Activated CD4-positive, alpha-beta T cell treated with anti-CD3 and anti-CD28 coated beads, Interleukin-2, amount 50 U/mL, for 24 hours (primary cell): ENCODE results near the gene AP5M1.
"Not testable (repeated sequence)": the region's sequence is repeated elsewhere in the genome, so short reads cannot be mapped to it uniquely, and the experiment has no call there.

ENCODE experiments used
- DNase-seq, 2 donors: peaks; one replicate each; pipeline ENCODE4 v3.0.0-alpha.2; 2020; ENCODE audit warnings: low read depth in 1 of 2, low spot score in 1 of 2

AP5M1 gene, protein sequence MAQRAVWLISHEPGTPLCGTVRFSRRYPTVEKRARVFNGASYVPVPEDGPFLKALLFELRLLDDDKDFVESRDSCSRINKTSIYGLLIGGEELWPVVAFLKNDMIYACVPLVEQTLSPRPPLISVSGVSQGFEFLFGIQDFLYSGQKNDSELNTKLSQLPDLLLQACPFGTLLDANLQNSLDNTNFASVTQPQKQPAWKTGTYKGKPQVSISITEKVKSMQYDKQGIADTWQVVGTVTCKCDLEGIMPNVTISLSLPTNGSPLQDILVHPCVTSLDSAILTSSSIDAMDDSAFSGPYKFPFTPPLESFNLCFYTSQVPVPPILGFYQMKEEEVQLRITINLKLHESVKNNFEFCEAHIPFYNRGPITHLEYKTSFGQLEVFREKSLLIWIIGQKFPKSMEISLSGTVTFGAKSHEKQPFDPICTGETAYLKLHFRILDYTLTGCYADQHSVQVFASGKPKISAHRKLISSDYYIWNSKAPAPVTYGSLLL

DNA sequence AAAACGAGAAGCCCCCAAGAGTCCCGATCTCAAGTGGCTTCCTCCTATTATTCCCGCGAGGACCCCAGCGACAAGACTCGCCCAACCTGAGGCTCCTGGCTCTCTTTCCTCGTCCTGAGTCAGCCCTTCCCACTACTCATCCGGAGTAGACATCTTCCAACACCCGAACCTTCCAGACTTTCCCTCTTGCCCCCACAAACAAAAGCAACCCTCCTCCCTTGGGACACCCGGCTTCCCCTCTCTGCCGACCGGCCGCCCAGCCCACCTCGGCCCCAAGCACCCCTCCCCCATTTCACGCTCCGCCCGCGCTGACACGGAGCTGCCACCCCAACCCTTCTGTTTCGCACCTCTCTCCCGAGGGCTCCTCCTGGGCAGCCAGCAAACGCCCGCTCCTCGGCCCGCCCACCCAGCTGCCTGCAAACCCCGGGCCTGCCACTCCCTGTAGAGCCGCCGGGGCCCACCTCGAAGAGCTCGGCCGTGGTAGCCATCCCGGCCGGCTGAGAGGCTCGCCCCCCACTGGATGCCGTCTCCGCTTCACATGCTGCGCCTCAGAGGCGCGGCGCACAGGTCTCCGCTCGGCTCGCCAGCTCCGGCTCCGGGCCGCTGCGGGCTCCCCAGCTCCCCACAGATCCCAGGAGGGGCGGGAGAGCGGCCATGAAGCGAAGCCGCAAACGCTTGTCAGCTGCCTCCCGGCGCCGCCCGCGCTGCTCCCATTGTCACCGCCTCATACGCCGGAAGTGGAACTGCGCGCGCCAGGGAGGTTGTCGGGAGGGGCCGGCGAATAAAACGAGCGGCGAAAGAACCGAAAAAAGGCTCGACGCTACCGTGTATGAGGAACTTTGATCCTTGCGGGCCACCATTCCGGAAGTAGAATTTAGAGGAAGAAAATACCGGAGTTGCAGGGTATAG lies at the start of gene AP5M1, which contains the start of gene EXOC5:
AP5M1 (plus strand) TSS at position 811 of the 909 bp plus-strand sequence. CDS start 344 bp downstream, outside the sequence.
EXOC5 (minus strand) TSS at position 745 of the 909 bp plus-strand sequence; CDS start at position 488, 257 bp downstream.
- peak; percentile 81 to 89 for DNase-seq

DNA sequence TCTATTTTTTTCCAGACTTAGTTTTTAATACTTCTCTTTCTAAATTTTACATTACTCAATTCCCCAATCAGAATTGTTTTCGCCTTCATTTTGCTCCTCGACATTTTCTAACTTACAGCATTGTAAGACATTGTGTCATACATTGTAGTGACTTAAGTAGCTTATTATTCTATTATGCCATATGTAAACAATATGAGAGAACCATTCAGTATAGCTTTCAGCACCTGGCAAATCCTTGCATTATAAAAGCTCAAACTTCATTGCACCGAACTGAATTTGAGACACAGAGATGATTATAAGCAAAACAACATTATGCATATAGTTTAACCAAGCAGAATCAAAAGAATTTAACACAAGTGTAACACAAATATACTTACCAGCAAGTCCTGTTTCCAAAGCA lies 46.8 kb upstream of the AP5M1 start:
- no peak for DNase-seq

DNA sequence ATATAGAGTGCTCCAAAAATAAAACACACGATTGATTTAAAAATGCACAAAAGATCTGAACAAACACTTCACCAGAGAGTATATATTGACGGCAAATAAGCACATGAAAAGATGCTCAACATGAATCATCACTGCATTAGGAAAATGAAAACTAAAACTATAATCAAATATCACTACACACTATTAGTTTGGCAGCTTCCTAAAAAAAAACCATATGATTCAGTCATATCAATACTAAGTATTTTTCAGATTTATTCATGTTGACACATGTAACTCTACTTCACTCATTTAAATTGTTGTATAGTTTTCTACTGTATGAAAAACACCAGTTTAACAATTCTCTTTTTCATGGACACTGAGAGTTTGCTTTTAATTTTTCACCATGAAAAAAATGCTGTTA lies 41.7 kb upstream of the AP5M1 start:
- no peak for DNase-seq

DNA sequence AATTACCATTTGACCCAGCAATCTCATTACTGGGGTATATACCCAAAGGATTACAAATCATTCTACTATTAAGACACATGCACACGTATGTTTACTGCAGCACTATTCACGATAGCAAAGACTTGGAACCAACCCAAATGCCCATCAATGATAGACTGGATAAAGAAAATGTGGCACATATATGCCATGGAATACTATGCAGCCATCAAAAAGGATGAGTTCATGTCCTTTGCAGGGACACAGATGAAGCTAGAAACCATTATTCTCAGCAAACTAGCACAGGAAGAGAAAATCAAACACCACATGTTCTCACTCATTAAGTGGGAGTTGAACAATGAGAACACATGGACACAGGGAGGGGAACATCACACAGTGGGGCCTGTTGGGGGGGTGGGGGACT lies 40.5 kb upstream of the AP5M1 start:
- not testable (repeated sequence) for DNase-seq

DNA sequence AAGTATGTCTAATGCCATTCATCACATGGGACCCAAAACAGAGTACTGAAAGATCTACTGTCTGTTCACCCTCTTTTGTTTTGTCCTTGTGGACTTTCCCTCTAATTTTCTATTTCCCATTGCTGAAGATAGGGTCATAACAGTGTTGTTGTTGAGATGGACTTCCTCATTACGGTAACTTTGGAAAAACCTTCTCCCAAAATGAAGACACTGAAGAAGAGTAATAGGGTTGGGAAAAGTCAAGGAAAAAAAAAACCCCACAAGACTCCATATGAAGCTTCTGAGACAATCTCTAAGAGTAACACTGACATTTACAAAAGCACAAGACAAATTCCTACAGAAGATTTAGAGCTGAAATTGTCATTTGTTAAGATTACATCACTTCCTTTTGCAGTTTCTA lies 36.8 kb upstream of the AP5M1 start:
- DNase-seq, result no peak

DNA sequence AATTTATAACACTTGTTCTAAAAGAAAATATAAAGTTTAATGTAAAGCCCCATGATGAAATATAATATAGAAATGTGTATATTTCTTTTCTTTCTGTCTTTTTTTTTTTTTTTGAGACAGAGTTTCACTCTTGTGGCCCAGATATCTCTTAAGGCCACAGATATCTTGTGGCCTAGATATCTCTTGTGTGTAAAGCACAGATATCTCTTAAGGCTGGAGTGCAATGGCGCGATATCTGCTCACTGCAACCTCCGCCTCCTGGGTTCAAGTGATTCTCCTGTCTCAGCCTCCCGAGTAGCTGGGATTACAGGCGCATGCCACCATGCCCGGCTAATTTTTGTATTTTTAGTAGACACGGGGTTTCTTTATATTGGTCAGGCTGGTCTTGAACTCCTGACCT lies 28.7 kb upstream of the AP5M1 start:
- not testable (repeated sequence) for DNase-seq

DNA sequence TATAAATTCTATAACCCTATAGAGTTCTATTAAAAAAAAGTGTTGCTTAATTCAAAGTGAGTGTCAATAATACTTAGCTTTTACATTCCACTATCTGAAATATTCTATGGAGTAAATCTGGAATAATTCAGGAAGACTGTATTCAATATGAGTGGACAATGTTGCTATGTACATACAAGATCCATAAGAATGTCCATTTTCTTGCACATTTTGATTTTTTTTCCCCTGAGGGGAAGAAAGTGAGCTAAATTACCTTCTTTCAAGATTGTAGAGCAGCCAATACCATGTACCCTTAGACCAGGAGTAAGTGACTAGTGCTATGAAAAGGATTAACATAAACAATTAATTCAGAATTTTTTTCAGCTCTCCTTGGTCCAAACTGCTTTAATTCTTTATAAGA lies 25.5 kb upstream of the AP5M1 start:
- DNase-seq, result no peak

DNA sequence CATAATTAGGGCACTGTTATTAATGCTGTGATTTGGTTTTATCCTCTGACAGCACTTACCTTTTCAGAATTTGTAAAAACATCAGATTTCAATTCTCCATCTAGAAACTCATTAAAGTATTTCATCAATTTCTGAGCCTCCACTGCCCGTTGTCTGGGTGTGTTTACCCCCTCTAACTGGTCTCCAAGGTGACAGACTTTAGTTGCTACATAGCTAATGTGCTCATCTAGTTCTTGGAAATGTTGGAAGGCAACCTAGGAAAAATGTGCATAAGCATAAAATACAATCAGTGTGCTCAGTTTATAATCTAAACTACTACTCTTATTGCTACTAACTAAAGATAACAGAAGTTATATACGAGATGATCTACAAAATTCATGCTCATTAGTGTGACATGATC lies 24.7 kb upstream of the AP5M1 start:
- no peak for DNase-seq

DNA sequence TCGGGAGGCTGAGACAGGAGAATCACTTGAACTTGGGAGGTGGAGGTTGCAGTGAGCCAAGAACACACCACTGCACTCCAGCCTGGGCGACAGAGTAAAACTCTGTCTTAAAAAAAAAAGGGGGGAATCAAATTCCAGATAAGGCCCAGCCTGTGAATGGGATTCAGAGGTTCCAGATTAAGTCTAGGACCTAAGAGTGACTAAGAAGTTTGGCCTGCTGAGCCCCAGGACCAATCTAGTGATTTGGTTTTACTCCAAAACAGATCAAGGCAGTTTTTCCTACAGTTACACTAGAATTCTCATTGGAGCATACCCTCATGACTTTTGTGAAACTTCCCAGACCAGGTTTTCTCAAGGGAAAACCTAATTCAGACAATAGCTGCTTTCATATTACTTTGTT lies 22.8 kb upstream of the AP5M1 start:
- DNase-seq, result no peak

DNA sequence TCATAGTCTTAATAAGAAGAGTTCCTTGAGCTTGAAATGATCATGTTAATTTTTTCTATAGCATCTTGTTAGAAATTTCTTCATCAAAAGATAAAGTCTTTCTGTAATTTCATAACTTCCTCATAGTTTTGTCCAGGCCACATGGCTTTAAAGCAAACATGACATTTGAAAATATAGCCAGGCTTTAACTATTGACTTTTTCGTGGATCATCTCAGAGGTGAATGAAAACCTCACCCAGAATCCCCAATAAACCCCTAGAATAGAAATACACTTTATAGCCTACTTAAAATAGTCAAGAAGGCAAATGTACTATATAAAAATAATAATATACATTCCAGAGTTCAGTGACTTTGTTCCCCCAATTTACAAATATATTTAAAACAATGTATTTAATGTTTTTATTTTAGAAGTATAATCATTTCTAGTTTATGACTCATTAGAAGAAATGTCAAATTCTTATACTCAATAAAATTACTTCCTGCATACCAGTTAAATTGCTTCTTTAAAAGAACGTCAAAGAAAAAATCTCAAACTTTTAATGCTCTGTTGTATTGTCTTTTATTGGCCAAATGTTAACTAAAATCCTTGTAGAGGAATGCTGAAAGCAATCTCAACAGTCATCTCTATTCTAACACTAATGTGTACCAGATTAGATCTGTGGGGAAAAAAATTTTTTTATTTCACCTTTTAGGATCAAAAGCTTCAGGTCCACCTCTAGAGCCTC lies 21.7 kb upstream of the AP5M1 start:
- no peak for DNase-seq

DNA sequence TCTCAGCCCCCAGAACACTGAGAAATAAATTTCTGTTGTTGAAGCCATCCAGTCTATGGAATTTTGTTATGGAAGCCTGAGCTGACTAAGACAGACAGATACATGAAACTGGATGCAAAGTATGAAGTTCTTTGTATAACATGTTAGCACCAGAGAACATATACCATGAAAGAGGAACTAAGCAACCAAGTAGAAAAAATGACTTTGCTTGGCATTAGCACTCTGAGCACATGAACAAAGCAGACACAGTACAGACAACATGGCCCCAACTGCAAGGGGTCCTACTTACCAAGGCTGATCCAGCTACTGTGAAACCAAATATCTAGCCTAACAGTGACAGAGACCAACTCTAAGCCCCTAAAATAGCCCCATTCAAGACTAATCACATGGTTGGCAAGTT lies 13.9 kb upstream of the AP5M1 start:
- no peak for DNase-seq

DNA sequence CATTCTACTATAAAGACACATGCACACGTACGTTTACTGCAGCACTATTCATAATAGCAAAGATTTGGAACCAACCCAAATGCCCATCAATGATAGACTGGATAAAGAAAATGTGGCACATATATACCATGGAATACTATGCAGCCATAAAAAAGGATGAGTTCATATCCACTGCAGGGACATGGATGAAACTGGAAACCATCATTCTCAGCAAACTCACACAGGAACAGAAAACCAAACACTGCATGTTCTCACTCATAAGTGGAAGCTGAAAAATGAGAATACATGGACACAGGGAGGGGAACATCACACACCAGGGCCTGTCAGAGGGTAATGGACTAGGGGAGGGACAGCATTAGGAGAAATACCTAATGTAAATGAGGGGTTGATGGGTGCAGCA lies 10.6 kb upstream of the AP5M1 start:
- DNase-seq, result not testable (repeated sequence)

DNA sequence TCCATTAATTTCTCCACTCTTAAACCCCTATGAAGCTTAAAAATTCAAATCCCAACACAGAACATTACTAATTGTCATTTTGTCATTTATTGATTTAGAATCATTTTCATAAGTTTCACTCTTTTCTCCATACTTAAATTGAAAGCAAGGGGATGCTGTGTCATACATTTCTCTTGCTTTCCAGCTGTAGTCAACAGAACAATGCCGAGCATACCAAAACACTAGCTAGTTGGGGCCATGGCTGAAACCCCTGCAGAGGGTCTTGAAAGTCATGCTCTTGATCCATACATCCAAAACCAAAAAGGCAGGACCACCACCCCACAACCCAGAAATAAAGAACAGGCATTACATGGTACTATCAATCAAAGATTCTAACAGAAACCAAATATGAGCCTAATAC lies 9.1 kb upstream of the AP5M1 start:
- no peak for DNase-seq

DNA sequence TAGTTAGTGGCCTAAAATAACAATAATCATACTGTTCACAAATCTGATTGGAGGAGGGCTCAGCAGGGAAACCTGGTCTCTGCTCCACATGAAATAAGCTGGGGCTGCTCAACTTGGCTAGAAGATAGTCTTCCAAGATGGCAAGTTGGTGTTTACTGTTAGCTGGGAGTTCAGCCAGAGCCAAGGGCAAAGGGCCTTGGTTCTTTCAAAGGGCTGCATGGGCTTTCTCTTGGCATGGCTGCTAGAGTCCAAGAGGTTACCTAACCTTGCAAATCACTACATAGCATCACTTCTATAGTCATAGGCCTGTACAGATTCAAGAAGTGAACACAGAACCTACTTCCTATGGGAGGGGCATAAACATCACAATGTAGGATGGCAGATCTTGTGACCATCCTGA lies 7.2 kb upstream of the AP5M1 start:
- DNase-seq, result no peak

DNA sequence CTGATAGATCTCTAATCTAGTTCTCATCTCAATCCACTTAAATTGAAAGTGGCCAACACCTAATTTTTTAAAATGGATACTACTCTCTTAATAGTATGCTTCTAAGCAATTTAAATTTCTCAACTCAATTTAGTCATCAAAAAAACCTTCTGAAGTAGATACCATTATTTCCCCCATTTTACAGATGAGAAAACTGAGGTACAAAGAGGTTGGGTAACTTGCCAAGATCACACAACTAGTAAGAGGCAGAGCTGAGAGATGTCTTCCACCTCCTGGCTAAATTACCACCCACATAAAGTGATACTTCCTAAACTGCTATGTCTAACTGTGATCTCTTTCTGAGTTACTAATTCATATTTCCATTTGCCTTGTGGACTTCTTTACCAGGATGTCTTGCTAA lies 6.7 kb upstream of the AP5M1 start:
- DNase-seq, result no peak

DNA sequence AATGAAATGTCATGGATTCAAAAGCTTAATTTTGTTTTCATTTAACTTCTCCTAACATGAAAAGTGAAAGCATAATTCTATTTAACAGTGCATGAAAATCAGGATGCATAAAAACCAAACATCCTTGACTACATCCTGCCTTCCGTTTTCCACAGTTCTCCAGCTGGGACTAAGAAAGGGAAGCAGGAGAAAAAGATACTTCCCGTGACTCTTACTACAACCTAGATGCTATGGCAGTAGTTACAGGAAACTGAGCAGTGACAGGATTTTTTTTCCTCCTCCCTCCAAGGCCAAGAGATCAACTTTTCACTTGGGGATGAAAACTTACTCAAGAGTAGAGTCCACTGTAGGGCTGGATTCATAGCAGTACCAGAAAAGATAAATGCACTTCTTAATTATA lies 2.7 kb upstream of the AP5M1 start:
- no peak for DNase-seq

DNA sequence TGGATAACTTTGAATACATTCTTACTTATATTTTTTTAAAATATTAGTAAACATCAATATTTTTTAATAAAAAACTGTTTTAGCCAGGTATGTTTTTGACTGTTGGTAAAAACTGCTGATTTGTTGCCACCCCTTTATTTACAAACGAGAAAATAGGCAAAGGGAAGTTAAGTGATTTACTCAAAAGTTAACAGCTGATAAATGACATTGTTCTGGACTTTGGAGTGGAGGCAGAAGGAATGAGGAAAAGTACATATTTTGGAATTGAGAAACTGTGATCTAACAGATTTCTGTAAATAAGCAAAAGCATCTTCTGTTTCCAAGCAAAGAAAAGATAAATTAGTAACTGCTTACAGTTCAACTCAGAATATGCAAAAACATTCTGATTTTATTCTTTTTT lies 4.5 kb downstream of the AP5M1 start:
- no peak for DNase-seq

DNA sequence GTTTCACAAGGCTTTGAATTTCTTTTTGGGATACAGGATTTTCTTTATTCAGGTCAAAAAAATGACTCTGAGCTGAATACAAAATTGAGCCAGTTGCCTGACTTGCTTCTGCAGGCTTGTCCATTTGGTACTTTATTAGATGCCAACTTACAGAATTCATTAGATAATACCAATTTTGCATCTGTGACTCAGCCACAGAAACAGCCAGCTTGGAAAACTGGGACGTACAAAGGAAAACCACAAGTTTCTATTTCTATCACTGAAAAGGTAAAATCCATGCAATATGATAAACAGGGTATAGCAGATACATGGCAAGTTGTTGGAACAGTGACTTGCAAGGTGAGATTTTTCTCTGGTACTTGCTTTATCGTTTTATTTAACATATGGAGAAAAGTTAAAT lies 5.8 kb downstream of the AP5M1 start:
- DNase-seq, result no peak

DNA sequence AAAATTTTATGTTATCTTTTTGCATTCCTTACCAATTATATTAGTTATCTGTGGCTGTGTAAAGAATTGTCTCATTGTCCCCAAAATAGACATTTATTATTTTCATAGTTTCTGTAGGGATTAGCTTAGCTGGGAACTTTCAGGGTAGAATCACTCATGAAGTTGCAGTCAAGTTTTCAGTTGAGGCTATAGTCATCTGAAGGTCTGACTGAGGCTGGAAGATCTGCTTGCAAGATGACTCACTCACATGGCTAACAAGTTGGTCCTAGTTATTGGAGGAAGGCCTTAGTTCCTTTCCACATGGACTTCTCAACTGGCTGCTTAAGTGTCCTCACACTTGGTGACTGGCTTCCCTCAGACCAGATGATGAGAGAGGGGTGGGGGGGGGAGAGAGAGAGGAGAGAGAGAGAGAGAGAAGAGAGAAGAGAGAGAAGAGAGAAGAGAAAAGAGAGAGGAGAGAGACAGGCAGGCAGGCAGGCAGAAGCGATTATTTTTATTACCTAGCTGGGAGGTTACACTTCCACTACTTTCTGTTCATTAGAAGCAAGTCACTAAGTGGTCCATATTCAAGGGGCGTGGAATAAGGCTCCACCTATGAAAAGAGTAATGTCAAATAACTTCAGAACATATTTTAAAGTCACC lies 6.4 kb downstream of the AP5M1 start:
- DNase-seq, result no peak

DNA sequence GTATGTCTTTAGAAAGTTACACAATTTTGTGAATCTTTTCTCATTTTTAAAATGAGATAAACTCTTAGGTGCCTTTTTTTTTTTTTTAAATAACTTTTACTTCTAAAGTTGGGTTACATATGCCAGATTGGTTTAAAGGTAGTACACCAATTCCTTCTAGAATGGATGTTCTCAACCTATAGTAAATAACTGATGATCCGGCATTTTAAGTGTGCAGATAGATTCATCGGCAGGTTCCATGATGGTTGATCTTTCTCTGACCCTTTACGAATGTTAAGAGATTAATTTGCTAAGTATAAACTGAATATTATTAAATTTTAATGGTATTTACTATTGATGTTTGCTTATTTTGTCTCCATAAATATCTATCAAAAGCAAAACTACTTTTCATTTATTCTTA lies 8.3 kb downstream of the AP5M1 start:
- DNase-seq, result no peak

DNA sequence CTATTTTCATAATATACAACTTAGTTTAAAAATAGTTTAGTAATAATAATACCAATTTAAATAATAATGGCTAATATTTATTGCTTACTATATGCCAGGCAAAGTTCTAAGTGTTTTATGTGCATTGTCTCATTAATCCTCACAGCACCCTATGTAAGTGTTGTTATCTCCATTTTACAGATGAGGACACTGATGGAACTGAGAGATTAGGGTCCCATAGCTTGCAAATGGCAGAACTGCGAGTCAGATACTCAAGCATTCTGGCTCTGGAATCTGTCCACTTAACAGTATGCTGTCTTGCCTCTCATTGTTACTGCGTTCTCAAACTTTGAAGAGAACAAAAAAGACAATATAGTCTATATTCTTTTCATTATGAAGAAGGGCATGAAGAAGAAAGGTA lies 19.0 kb downstream of the AP5M1 start:
- DNase-seq, result no peak
